ENCODE results near the gene PYDC2. TPM values are rescaled to one million over a fixed set of nuclear protein-coding genes. Genes with fewer than 3 reads are reported as not detected.

The PYDC2 gene
- total RNA-seq, 1 experiment from 2014 or later, result not detected

- Mint-ChIP-seq H3K27me3 (ENCODE audit: low read depth) (no peaks in the 10 kb centered on the region), H3K4me1 (no peaks in the 10 kb centered on the region), H3K9me3 (peaks cover 30% of the 10 kb centered on the region), H3K36me3 (peaks cover 19% of the 10 kb centered on the region), H3K27ac (no peak overlapping the region), H3K4me3 (no peak overlapping the region)
- ATAC-seq, result no peak
- DNase-seq (ENCODE audit: low spot score), result no peak
- ChIA-PET CTCF (no interaction called here), POLR2A (no interaction called here)
- TF ChIP-seq ZNF317 (CRISPR knock-in tag; IDR thresholded peaks at IDR 0.05; ENCODE audit: borderline replicate concordance, low read depth) (no peak), RORB (CRISPR knock-in tag; IDR thresholded peaks at IDR 0.05) (no peak), ZMAT4 (CRISPR knock-in tag; IDR thresholded peaks at IDR 0.05) (no peak), TEAD1 (CRISPR knock-in tag; IDR thresholded peaks at IDR 0.05) (no peak)
Observed at GRCh38 chr3:191484461-191484860, 23.5 kb downstream of the PYDC2 start.

- Mint-ChIP-seq H3K36me3 (no peaks in the 10 kb centered on the region), H3K4me3 (no peak overlapping the region), H3K27ac (no peak overlapping the region), H3K27me3 (ENCODE audit: low read depth) (no peaks in the 10 kb centered on the region), H3K9me3 (no peaks in the 10 kb centered on the region), H3K4me1 (no peaks in the 10 kb centered on the region)
- ChIA-PET CTCF (no interaction called here), POLR2A (no interaction called here)
- TF ChIP-seq CREM (CRISPR knock-in tag; IDR thresholded peaks at IDR 0.05) (no peak), TP53 (CRISPR knock-in tag; IDR thresholded peaks at IDR 0.05) (no peak), FOXP1 (CRISPR knock-in tag; IDR thresholded peaks at IDR 0.05; ENCODE audit: borderline replicate concordance) (no peak), ATF2 (CRISPR knock-in tag; IDR thresholded peaks at IDR 0.05; ENCODE audit: borderline replicate concordance, low read depth) (no peak), ZSCAN18 (CRISPR knock-in tag; IDR thresholded peaks at IDR 0.05) (no peak), ZNF512 (CRISPR knock-in tag; IDR thresholded peaks at IDR 0.05; ENCODE audit: borderline replicate concordance) (no peak), ZMAT4 (CRISPR knock-in tag; IDR thresholded peaks at IDR 0.05) (no peak), ERG (CRISPR knock-in tag; IDR thresholded peaks at IDR 0.05) (no peak), GABPB1 (CRISPR knock-in tag; IDR thresholded peaks at IDR 0.05) (no peak), FOXK1 (CRISPR knock-in tag; IDR thresholded peaks at IDR 0.05) (no peak)
- no peak for DNase-seq (ENCODE audit: low spot score)
- no peak for ATAC-seq
Observed at GRCh38 chr3:191492601-191493000, 31.6 kb downstream of the PYDC2 start.

- Mint-ChIP-seq H3K4me3 (no peak overlapping the region), H3K9me3 (no peaks in the 10 kb centered on the region), H3K36me3 (no peaks in the 10 kb centered on the region), H3K27ac (no peak overlapping the region), H3K4me1 (no peaks in the 10 kb centered on the region), H3K27me3 (ENCODE audit: low read depth) (no peaks in the 10 kb centered on the region)
- DNase-seq (ENCODE audit: low spot score) (no peak), ATAC-seq (no peak)
- CTCF ChIA-PET, result no interaction called here
- TF ChIP-seq ZMAT4 (CRISPR knock-in tag; IDR thresholded peaks at IDR 0.05) (no peak), ZNF281 (CRISPR knock-in tag; IDR thresholded peaks at IDR 0.05) (no peak), TEAD4 (CRISPR knock-in tag; IDR thresholded peaks at IDR 0.05) (no peak), OVOL2 (CRISPR knock-in tag; IDR thresholded peaks at IDR 0.05; ENCODE audit: borderline replicate concordance) (no peak), RELA (CRISPR knock-in tag; IDR thresholded peaks at IDR 0.05; ENCODE audit: borderline replicate concordance) (no peak), NR2C2 (CRISPR knock-in tag; IDR thresholded peaks at IDR 0.05) (no peak), FOXJ3 (CRISPR knock-in tag; IDR thresholded peaks at IDR 0.05; ENCODE audit: borderline replicate concordance) (no peak)
- POLR2A ChIA-PET, result no interaction called here
Observed at GRCh38 chr3:191493336-191493735, 32.4 kb downstream of the PYDC2 start.
